Spleen (tissue), 7 donors: Measurements from ENCODE around the gene RNF166.

Source experiments
- CTCF ChIP-seq, 11 experiments: fragments of 200-600 bp in 7 of 11; fragments of 450-650 bp in 4 of 11; sonication (generic) in 4 of 11; IDR thresholded peaks in 8 of 11; conservative IDR thresholded peaks in 3 of 11; 1 replicate in 7 of 11; 2 replicates in 4 of 11; pipeline versions ENCODE4 v1.4.0 to v1.8.0; 2016 to 2021; ENCODE audit warnings: antibody characterized with exemption in 11 of 11, inconsistent platforms in 4 of 11, mild to moderate bottlenecking in 1 of 11
- POLR2A ChIP-seq, 3 donors: fragments of 450-650 bp; IDR thresholded peaks; one replicate each; pipeline ENCODE4 v1.5.1; 2017; ENCODE audit warnings: antibody characterized with exemption in 3 of 3, mild to moderate bottlenecking in 1 of 3
- POLR2AphosphoS5 ChIP-seq, 3 donors: sonication (generic); formaldehyde crosslinking; IDR thresholded peaks; one replicate each; pipeline ENCODE4 v1.5.1; 2017; ENCODE audit warnings: antibody characterized with exemption in 3 of 3
- donor health status: DM: no; HTN: no; CAD: no; lungs with moderate emphysema.
- donor health status: DM: no; HTN: no; CAD: no.
- donor health status: DM: no; HTN: no; CAD: no.

- TF ChIP-seq POLR2AphosphoS5 (IDR thresholded peaks at IDR 0.05) (peak; percentile 35 to 68 (median 42)), CTCF (IDR thresholded peaks at IDR 0.05 in 8 of 11, conservative IDR thresholded peaks at IDR 0.05 in 3 of 11) (no peak), POLR2A (IDR thresholded peaks at IDR 0.05) (no peak)
Observed at GRCh38 chr16:88695218-88695617, 11.0 kb downstream of the RNF166 start.
